IMR-90 (cell line): ENCODE results near the gene RSU1. TPM values are rescaled to one million over a fixed set of nuclear protein-coding genes. Genes with fewer than 3 reads are reported as not detected.

Source experiments
- ATAC-seq: fragments of 200-7000 bp; cut with Tn5 transposase; 2 replicates; pipeline ENCODE4 v1.9.1; 2020; ENCODE audit warnings: low read depth, mild to moderate bottlenecking, moderate library complexity
- BruUV-seq: library from RNA; stranded (reverse); fragments of 400-500 nt; replicated peaks from 2 replicates; lab custom pipeline; 2021; lab: Mats Ljungman, UMichigan
- CTCF ChIA-PET: fragments of 300-600 bp; formaldehyde crosslinking; extraction: SDS; loops from one replicate; lab custom pipeline; 2021; ENCODE audit warnings: antibody characterized with exemption; lab: Yijun Ruan, JAX
- POLR2A ChIA-PET: fragments of 300-600 bp; sonication (Branson Sonifier 250); formaldehyde crosslinking; loops from one replicate; lab custom pipeline; 2022; ENCODE audit warnings: antibody characterized with exemption; ENCODE audit not compliant: unreplicated experiment; lab: Charles Lee
- DNase-seq: peaks from one replicate; pipeline ENCODE4 v3.0.0; 2013
- H2AFZ ChIP-seq: replicated peaks from 2 replicates; pipeline ENCODE3; 2013; ENCODE audit warnings: low read length, mild to moderate bottlenecking; ENCODE audit not compliant: poor library complexity
- H2AK5ac ChIP-seq: 2 replicates; pipeline ENCODE4 v1.6.1; 2013; ENCODE audit warnings: low read depth, low read length, inconsistent platforms
- H2AK9ac ChIP-seq: replicated peaks from 2 replicates; pipeline ENCODE3; 2013; ENCODE audit warnings: mild to moderate bottlenecking, low read depth, low read length, moderate library complexity; ENCODE audit not compliant: poor library complexity
- H2BK120ac ChIP-seq: 2 replicates; pipeline ENCODE4 v1.6.1; 2013; ENCODE audit warnings: low read depth, low read length, inconsistent platforms
- H2BK15ac ChIP-seq: 3 replicates; pipeline ENCODE4 v1.6.1; 2013; ENCODE audit warnings: low read depth, low read length, inconsistent platforms
- H2BK20ac ChIP-seq: 2 replicates; pipeline ENCODE4 v1.6.1; 2013; ENCODE audit warnings: low read depth, mild to moderate bottlenecking, inconsistent platforms, low read length, moderate library complexity
- H2BK5ac ChIP-seq: 2 replicates; pipeline ENCODE4 v1.6.1; 2013; ENCODE audit warnings: mild to moderate bottlenecking, low read depth, low read length, inconsistent platforms; ENCODE audit not compliant: poor library complexity, severe bottlenecking
- H3K14ac ChIP-seq: replicated peaks from 2 replicates; pipeline ENCODE4 v1.6.1; 2013; ENCODE audit warnings: low read depth, low read length, inconsistent platforms
- H3K18ac ChIP-seq: 2 replicates; pipeline ENCODE4 v1.6.1; 2013; ENCODE audit warnings: low read depth, low read length, control low read depth
- H3K23ac ChIP-seq: 2 replicates; pipeline ENCODE4 v1.6.1; 2013; ENCODE audit warnings: low read depth, low read length, inconsistent platforms
- H3K27ac ChIP-seq: 2 replicates; pipeline ENCODE4 v1.5.1; 2013; ENCODE audit warnings: mild to moderate bottlenecking, control low read depth, low read length; ENCODE audit not compliant: insufficient read depth
- H3K27me3 ChIP-seq: 2 replicates; pipeline ENCODE4 v1.6.1; 2013; ENCODE audit warnings: low read length; ENCODE audit not compliant: control insufficient read depth, insufficient read depth
- H3K36me3 ChIP-seq: 2 replicates; pipeline ENCODE4 v1.6.1; 2013; ENCODE audit warnings: low read length, mixed read lengths; ENCODE audit not compliant: control insufficient read depth, insufficient read depth
- H3K4ac ChIP-seq: 2 replicates; pipeline ENCODE4 v1.6.1; 2013; ENCODE audit warnings: low read depth, low read length, inconsistent platforms
- H3K4me1 ChIP-seq: 2 replicates; pipeline ENCODE4 v1.6.1; 2013; ENCODE audit warnings: low read length, mixed read lengths; ENCODE audit not compliant: control insufficient read depth, insufficient read depth
- H3K4me2 ChIP-seq: 2 replicates; pipeline ENCODE4 v1.6.1; 2013; ENCODE audit warnings: low read depth, mild to moderate bottlenecking, control low read depth, low read length, moderate library complexity
- H3K4me3 ChIP-seq: 2 replicates; pipeline ENCODE4 v1.5.1; 2013; ENCODE audit warnings: low read depth, mild to moderate bottlenecking, control low read depth, low read length, moderate library complexity; ENCODE audit not compliant: insufficient read depth
- H3K56ac ChIP-seq: 2 replicates; pipeline ENCODE4 v1.6.1; 2013; ENCODE audit warnings: low read length, inconsistent platforms; ENCODE audit not compliant: insufficient read depth; ENCODE audit errors: extremely low read depth
- H3K79me1 ChIP-seq, 2 experiments: 2 replicates each; pipeline ENCODE4 v1.6.1; 2013; ENCODE audit warnings: low read length in 2 of 2, inconsistent platforms in 1 of 2, low read depth in 1 of 2
- H3K9ac ChIP-seq: 2 replicates; pipeline ENCODE4 v1.6.1; 2013; ENCODE audit warnings: low read depth, low read length, control low read depth
- H3K9me1 ChIP-seq: 2 replicates; pipeline ENCODE4 v1.6.1; 2013; ENCODE audit warnings: low read length, inconsistent platforms; ENCODE audit not compliant: insufficient read depth
- H3K9me3 ChIP-seq: 2 replicates; pipeline ENCODE4 v1.6.1; 2013; ENCODE audit warnings: low read length; ENCODE audit not compliant: control insufficient read depth, insufficient read depth
- H4K20me1 ChIP-seq: 2 replicates; pipeline ENCODE4 v1.6.1; 2013; ENCODE audit warnings: low read length, inconsistent platforms; ENCODE audit not compliant: insufficient read depth
- H4K5ac ChIP-seq: 2 replicates; pipeline ENCODE4 v1.6.1; 2013; ENCODE audit warnings: mild to moderate bottlenecking, low read depth, low read length, control low read depth
- H4K8ac ChIP-seq, 2 experiments: 2 replicates each; pipeline ENCODE4 v1.6.1; 2013; ENCODE audit warnings: low read depth in 2 of 2, low read length in 2 of 2, control low read depth in 1 of 2, inconsistent platforms in 1 of 2
- H4K91ac ChIP-seq: 2 replicates; pipeline ENCODE4 v1.6.1; 2013; ENCODE audit warnings: low read depth, low read length, inconsistent platforms; ENCODE audit not compliant: insufficient read depth
- MAFK ChIP-seq: IDR thresholded peaks from 2 replicates; pipeline ENCODE4 v1.6.1; 2012; ENCODE audit warnings: low read depth, low read length, improper control_type of control experiment
- MXI1 ChIP-seq: IDR thresholded peaks from 2 replicates; pipeline ENCODE4 v1.6.1; 2012; ENCODE audit warnings: low read depth, mild to moderate bottlenecking, low read length, moderate library complexity, borderline replicate concordance
- WGBS, 2 experiments: methylation state at CpG; one replicate each; pipeline versions ENCODE4 v1.1.5 to v1.1.7; 2013; ENCODE audit warnings: missing lambda C conversion rate in 2 of 2; ENCODE audit not compliant: insufficient read length in 1 of 2; ENCODE audit errors: extremely low coverage in 2 of 2; 5-methylcytosine and 5-hydroxymethylcytosine counted together
- dilution Hi-C: fragments of 300-500 bp; cut with HindIII; formaldehyde crosslinking; loops from one replicate; pipeline ENCODE4 v1.14.3; 2018; ENCODE audit warnings: low sequenced_read_pairs; ENCODE audit not compliant: unreplicated experiment
- in situ Hi-C: fragments of 300-500 bp; cut with MboI; formaldehyde crosslinking; loops from 3 replicates; pipeline ENCODE4 v1.14.3; 2019; ENCODE audit warnings: low sequenced_read_pairs, inconsistent platforms, mixed read lengths
- intact Hi-C: fragments of 100-400 bp; cut with micrococcal nuclease; formaldehyde crosslinking; loops from 2 replicates; pipeline ENCODE4 v1.10.0; 2022
- polyA plus RNA-seq, 3 experiments: library from polyadenylated mRNA; depleted of rRNA; stranded (reverse); fragments of >200 nt; gene quantifications; 2 replicates each; pipeline ENCODE4 v1.2.3, GENCODE V29; 2012; ENCODE audit warnings: low replicate concordance in 1 of 3
- total RNA-seq: library from RNA; depleted of rRNA; stranded (reverse); fragments of >200 nt; gene quantifications from 2 replicates; pipeline ENCODE4 v1.2.3, GENCODE V29; 2012

Gene RSU1
- total and polyA plus RNA-seq, 2 of the 4 experiments (the other 2 are of a cell fraction), result 134 to 148 TPM

DNA sequence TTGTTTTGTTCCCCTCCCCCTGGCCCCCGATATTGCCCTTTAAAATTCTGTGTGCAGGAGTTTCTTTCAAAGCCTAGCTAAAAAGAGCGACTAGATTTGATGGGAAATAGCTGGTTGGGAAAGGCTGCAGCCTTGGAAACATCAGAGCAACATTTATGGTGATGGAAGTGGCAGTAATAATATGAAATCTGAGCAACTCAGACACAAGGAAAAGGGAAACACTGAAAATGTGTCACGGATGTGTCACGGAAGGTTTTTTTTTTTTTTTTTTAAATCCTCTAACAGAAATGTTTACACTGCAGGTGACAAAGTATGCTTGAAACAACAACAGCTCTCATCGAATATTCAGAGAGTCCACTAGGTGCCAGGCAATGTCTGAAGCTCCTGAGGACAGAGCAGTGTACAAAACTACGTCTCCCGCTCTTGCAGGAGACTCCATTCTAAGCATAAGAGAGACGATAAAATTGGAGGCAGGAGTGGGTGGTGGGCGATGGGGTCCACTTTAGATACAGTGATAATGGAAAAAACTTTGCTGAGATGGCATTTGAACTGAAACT is 143.0 kb downstream of the RSU1 start:
- TF ChIP-seq MXI1, result no peak
- 0 out of 2 replicates have a peak, but pooled peaks have one; percentile 23 for TF ChIP-seq MAFK

More for the DNA sequence above, 143.0 kb downstream of the RSU1 start:
- no peaks in the 10 kb centered on the region for H3K27me3 ChIP-seq
- no peak overlapping the region for H2BK20ac ChIP-seq
- peaks cover 16% of the 10 kb centered on the region; the same call in 1 of the 2 replicates for H4K20me1 ChIP-seq
- WGBS, 2 experiments, result 83% methylated on average over 5 of the region's 9 CpGs; no CpG with 5 or more reads in 1 of the 2 experiments
- H3K14ac ChIP-seq, result no peak overlapping the region
- no peak overlapping the region for H3K23ac ChIP-seq
- ChIA-PET POLR2A (no interaction called here), CTCF (no interaction called here)
- H2AK9ac ChIP-seq, result no peak overlapping the region
- H2BK15ac ChIP-seq, result no peak overlapping the region
- no peaks in the 10 kb centered on the region for H3K9me1 ChIP-seq
- no peak overlapping the region for H2BK120ac ChIP-seq
- no peaks in the 10 kb centered on the region for H3K36me3 ChIP-seq
- no peak overlapping the region for H3K9ac ChIP-seq
- peaks cover 8 to 10% of the 10 kb centered on the region in 2 experiments; a peak in 2 of 4 replicates for H3K79me1 ChIP-seq
- ATAC-seq (no peak), DNase-seq (no peak)
- no peak overlapping the region for H4K91ac ChIP-seq
- dilution Hi-C loops, result no loop called here
- H2BK5ac ChIP-seq, result no peak overlapping the region
- in situ Hi-C loops, result no loop called here
- no TSS peak for BruUV-seq
- H3K18ac ChIP-seq, result no peak overlapping the region
- H2AK5ac ChIP-seq, result no peak overlapping the region
- H2AFZ ChIP-seq, result no peak overlapping the region
- H3K4me1 ChIP-seq, result no peaks in the 10 kb centered on the region
- H3K27ac ChIP-seq, result no peak overlapping the region
- intact Hi-C loops, result loop anchor here (5.0 kb wide), 1 partner anchor 62 kb away; no protein-coding TSS in a partner anchor
- H4K8ac ChIP-seq, result no peak overlapping the region; a peak in 1 of 4 replicates
- no peak overlapping the region for H3K56ac ChIP-seq
- no peaks in the 10 kb centered on the region for H3K9me3 ChIP-seq
- no peak overlapping the region for H3K4me2 ChIP-seq
- H4K5ac ChIP-seq, result no peak overlapping the region
- H3K4me3 ChIP-seq, result no peak overlapping the region
- H3K4ac ChIP-seq, result no peak overlapping the region
